SK-N-SH (cell line): ENCODE data around the gene PRPH. TPM values are rescaled to one million over a fixed set of nuclear protein-coding genes. Genes with fewer than 3 reads are reported as not detected.
"Not testable (repeated sequence)": the region's sequence is repeated elsewhere in the genome, so short reads cannot be mapped to it uniquely, and the experiment has no call there.

Experiments used
- CTCF ChIA-PET: fragments of 300-600, 350-600 bp; formaldehyde crosslinking; extraction: SDS; loops from one replicate; lab custom pipeline; 2021; lab: Yijun Ruan, JAX
- POLR2A ChIA-PET: fragments of 350-600 bp; sonication (Branson Sonifier 250); formaldehyde crosslinking; extraction: SDS; loops from one replicate; lab custom pipeline; 2020; ENCODE audit warnings: antibody characterized with exemption, inconsistent platforms; lab: Yijun Ruan, JAX
- DNase-seq: peaks from one replicate; pipeline ENCODE4 v3.0.0; 2012
- H2AFZ ChIP-seq: fragments of 200-600 bp; sonication (generic); 2 replicates; pipeline ENCODE4 v1.8.1; 2016; ENCODE audit warnings: antibody characterized with exemption, mild to moderate bottlenecking, low read depth
- H3F3A ChIP-seq: fragments of 200-600 bp; sonication (generic); replicated peaks from 2 replicates; pipeline ENCODE3; 2016; ENCODE audit warnings: antibody characterized with exemption, mild to moderate bottlenecking; ENCODE audit not compliant: insufficient read depth
- H3K27ac ChIP-seq, 2 experiments: fragments of 200-500 bp in 1 of 2; fragments of 200-600 bp in 1 of 2; sonication (Bioruptor generic) in 1 of 2; sonication (generic), shearing (Covaris generic) in 1 of 2; 2 replicates each; pipeline versions ENCODE4 v1.5.1 to v1.6.1; 2014 to 2016; ENCODE audit warnings: low read depth in 2 of 2, inconsistent platforms in 1 of 2, low read length in 1 of 2, mild to moderate bottlenecking in 1 of 2, mixed read lengths in 1 of 2
- H3K27me3 ChIP-seq: fragments of 200-600 bp; sonication (generic), shearing (Covaris generic); 2 replicates; pipeline ENCODE4 v1.6.1; 2016; ENCODE audit warnings: mixed run types; ENCODE audit not compliant: insufficient read depth
- H3K36me3 ChIP-seq, 2 experiments: fragments of 200-500 bp in 1 of 2; fragments of 200-600 bp in 1 of 2; sonication (Bioruptor generic) in 1 of 2; sonication (generic) in 1 of 2; replicated peaks in 1 of 2; 2 replicates each; pipeline versions ENCODE3 to v1.5.1; 2014 to 2016; ENCODE audit warnings: low read length in 1 of 2, mild to moderate bottlenecking in 1 of 2; ENCODE audit not compliant: insufficient read depth in 2 of 2, control insufficient read depth in 1 of 2
- H3K4me1 ChIP-seq, 2 experiments: fragments of 200-500 bp in 1 of 2; fragments of 200-600 bp in 1 of 2; sonication (Bioruptor generic) in 1 of 2; sonication (generic), shearing (Covaris generic) in 1 of 2; 2 replicates each; pipeline versions ENCODE4 v1.5.1 to v1.6.1; 2014 to 2016; ENCODE audit warnings: low read depth in 1 of 2, low read length in 1 of 2, mixed run types in 1 of 2; ENCODE audit not compliant: insufficient read depth in 2 of 2, control insufficient read depth in 1 of 2
- H3K4me2 ChIP-seq: fragments of 200-600 bp; sonication (generic), shearing (Covaris generic); 2 replicates; pipeline ENCODE4 v1.6.1; 2017; ENCODE audit warnings: mixed run types
- H3K4me3 ChIP-seq, 2 experiments: fragments of 200-500 bp in 1 of 2; fragments of 200-600 bp in 1 of 2; sonication (Bioruptor generic) in 1 of 2; sonication (generic), shearing (Covaris generic) in 1 of 2; 2 replicates each; pipeline versions ENCODE4 v1.5.1 to v1.8.1; 2014 to 2016; ENCODE audit warnings: low read depth in 2 of 2, inconsistent platforms in 1 of 2, low read length in 1 of 2, mild to moderate bottlenecking in 1 of 2, mixed read lengths in 1 of 2, moderate library complexity in 1 of 2
- H3K79me2 ChIP-seq: fragments of 200-600 bp; sonication (generic); 2 replicates; pipeline ENCODE4 v1.8.1; 2017; ENCODE audit warnings: mild to moderate bottlenecking; ENCODE audit not compliant: insufficient read depth
- H3K9ac ChIP-seq: fragments of 200-600 bp; sonication (generic); 2 replicates; pipeline ENCODE4 v1.6.1; 2017; ENCODE audit warnings: mixed run types
- H3K9me2 ChIP-seq: fragments of 200-600 bp; sonication (generic); 2 replicates; pipeline ENCODE4 v1.6.1; 2017; ENCODE audit warnings: mixed run types
- H3K9me3 ChIP-seq: fragments of 200-600 bp; sonication (generic); 2 replicates; pipeline ENCODE4 v1.6.1; 2017; ENCODE audit warnings: mixed run types, mild to moderate bottlenecking, moderate library complexity
- H4K20me1 ChIP-seq: fragments of 200-600 bp; sonication (generic); 2 replicates; pipeline ENCODE4 v1.6.1; 2017; ENCODE audit warnings: mild to moderate bottlenecking, mixed run types; ENCODE audit not compliant: insufficient read depth
- CHD2 ChIP-seq: fragments of 150-350 bp; IDR thresholded peaks from 2 replicates; pipeline ENCODE4 v1.6.1; 2018; ENCODE audit warnings: low read length; ENCODE audit not compliant: partially characterized antibody
- ELF1 ChIP-seq: IDR thresholded peaks from 2 replicates; pipeline ENCODE4 v1.4.0; 2012
- FOSL2 ChIP-seq: IDR thresholded peaks from 2 replicates; pipeline ENCODE4 v1.4.0; 2012; ENCODE audit warnings: low read depth, mild to moderate bottlenecking, moderate library complexity, borderline replicate concordance
- FOXJ3 ChIP-seq: sonication (generic); formaldehyde crosslinking; IDR thresholded peaks from 2 replicates; pipeline ENCODE4 v1.5.1; 2020; ENCODE audit warnings: mild to moderate bottlenecking, missing genetic modification reagents
- FOXM1 ChIP-seq: IDR thresholded peaks from 2 replicates; pipeline ENCODE4 v1.4.0; 2012; ENCODE audit warnings: low read depth, mild to moderate bottlenecking
- MXI1 ChIP-seq: IDR thresholded peaks from 2 replicates; pipeline ENCODE4 v1.6.1; 2012; ENCODE audit warnings: mild to moderate bottlenecking, low read depth, low read length, improper control_type of control experiment
- SIN3A ChIP-seq: IDR thresholded peaks from 2 replicates; pipeline ENCODE4 v1.6.1; 2012; ENCODE audit warnings: low read depth, mild to moderate bottlenecking, low read length, moderate library complexity, borderline replicate concordance
- TAF1 ChIP-seq: IDR thresholded peaks from 2 replicates; pipeline ENCODE4 v1.6.1; 2012; ENCODE audit warnings: low read depth, mild to moderate bottlenecking, low read length, moderate library complexity, borderline replicate concordance
- YY1 ChIP-seq: IDR thresholded peaks from 2 replicates; pipeline ENCODE4 v1.4.0; 2012; ENCODE audit warnings: low read depth, mild to moderate bottlenecking
- WGBS: methylation state at CpG from one replicate; pipeline ENCODE4 v1.1.6; 2017; ENCODE audit warnings: low lambda C conversion rate; 5-methylcytosine and 5-hydroxymethylcytosine counted together
- polyA plus RNA-seq, 3 experiments: library from polyadenylated mRNA; depleted of rRNA; stranded (reverse); fragments of >200 nt; gene quantifications; 2 replicates each; pipeline ENCODE4 v1.2.3, GENCODE V29; 2012
- TF ChIP-seq, protein P1 (sequence below): IDR thresholded peaks from 2 replicates; pipeline ENCODE4 v1.4.0; 2012; ENCODE audit warnings: low read depth, borderline replicate concordance
- TF ChIP-seq, protein P2 (sequence below): IDR thresholded peaks from 2 replicates; pipeline ENCODE4 v1.4.0; 2012; ENCODE audit warnings: low read depth, borderline replicate concordance
- TF ChIP-seq, protein P3 (sequence below): fragments of 150-350 bp; IDR thresholded peaks from 2 replicates; pipeline ENCODE4 v1.6.1; 2016; ENCODE audit warnings: mild to moderate bottlenecking, low read depth, low read length

PRPH gene
- polyA plus RNA-seq, 1 of the 3 experiments (the other 2 are of a cell fraction), result 1.9 TPM

DNA sequence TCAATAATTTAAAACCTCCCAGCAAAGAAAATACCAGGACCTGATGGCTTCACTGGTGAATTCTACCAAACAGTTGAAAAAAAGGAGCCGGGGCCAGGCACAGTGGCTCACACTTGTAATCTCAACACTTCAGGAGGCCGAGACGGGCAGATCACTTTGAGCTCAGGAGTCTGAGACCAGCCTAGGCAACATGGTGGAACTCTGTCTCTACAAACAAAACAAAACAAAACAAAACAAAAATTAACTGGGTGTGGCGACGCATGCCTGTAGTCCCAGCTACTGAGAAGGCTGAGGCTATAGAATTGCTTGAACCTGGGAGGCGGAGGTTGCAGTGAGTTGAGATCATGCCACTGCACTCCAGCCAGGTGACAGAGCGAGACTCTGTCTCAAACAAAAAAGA, 14.4 kb downstream of the PRPH start:
- no peak overlapping the region for H3K4me3 ChIP-seq
- no peaks in the 10 kb centered on the region for H3K9me2 ChIP-seq
- no peak for DNase-seq
- whole genome bisulfite sequencing, result 89% methylated on average over 7 of the region's 7 CpGs
- H3K27ac ChIP-seq, result no peak overlapping the region
- ChIA-PET CTCF (interaction anchor here (0.7 to 1.0 kb wide), 3 partner anchors 22 to 419 kb away, joined by 3 to 4 read pairs (median 4); no protein-coding TSS in a partner anchor), POLR2A (no interaction called here)
- H3K4me1 ChIP-seq, result no peaks in the 10 kb centered on the region
- H3F3A ChIP-seq, result no peaks in the 10 kb centered on the region
- no peaks in the 10 kb centered on the region for H3K36me3 ChIP-seq
- H2AFZ ChIP-seq, result no peak overlapping the region
- H4K20me1 ChIP-seq, result no peaks in the 10 kb centered on the region
- no peak overlapping the region for H3K9ac ChIP-seq
- TF ChIP-seq ELF1 (no peak), TAF1 (no peak), CHD2 (no peak), MXI1 (no peak), YY1 (no peak), FOXJ3 (CRISPR knock-in tag) (no peak), FOSL2 (no peak), FOXM1 (no peak), SIN3A (no peak)
- TF ChIP-seq, protein P1, sequence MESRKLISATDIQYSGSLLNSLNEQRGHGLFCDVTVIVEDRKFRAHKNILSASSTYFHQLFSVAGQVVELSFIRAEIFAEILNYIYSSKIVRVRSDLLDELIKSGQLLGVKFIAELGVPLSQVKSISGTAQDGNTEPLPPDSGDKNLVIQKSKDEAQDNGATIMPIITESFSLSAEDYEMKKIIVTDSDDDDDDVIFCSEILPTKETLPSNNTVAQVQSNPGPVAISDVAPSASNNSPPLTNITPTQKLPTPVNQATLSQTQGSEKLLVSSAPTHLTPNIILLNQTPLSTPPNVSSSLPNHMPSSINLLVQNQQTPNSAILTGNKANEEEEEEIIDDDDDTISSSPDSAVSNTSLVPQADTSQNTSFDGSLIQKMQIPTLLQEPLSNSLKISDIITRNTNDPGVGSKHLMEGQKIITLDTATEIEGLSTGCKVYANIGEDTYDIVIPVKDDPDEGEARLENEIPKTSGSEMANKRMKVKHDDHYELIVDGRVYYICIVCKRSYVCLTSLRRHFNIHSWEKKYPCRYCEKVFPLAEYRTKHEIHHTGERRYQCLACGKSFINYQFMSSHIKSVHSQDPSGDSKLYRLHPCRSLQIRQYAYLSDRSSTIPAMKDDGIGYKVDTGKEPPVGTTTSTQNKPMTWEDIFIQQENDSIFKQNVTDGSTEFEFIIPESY, result no peak
- TF ChIP-seq, protein P2, sequence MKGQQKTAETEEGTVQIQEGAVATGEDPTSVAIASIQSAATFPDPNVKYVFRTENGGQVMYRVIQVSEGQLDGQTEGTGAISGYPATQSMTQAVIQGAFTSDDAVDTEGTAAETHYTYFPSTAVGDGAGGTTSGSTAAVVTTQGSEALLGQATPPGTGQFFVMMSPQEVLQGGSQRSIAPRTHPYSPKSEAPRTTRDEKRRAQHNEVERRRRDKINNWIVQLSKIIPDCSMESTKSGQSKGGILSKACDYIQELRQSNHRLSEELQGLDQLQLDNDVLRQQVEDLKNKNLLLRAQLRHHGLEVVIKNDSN, result no peak
- TF ChIP-seq, protein P3, sequence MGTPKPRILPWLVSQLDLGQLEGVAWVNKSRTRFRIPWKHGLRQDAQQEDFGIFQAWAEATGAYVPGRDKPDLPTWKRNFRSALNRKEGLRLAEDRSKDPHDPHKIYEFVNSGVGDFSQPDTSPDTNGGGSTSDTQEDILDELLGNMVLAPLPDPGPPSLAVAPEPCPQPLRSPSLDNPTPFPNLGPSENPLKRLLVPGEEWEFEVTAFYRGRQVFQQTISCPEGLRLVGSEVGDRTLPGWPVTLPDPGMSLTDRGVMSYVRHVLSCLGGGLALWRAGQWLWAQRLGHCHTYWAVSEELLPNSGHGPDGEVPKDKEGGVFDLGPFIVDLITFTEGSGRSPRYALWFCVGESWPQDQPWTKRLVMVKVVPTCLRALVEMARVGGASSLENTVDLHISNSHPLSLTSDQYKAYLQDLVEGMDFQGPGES, result no peak
- no peaks in the 10 kb centered on the region for H3K79me2 ChIP-seq
- H3K9me3 ChIP-seq, result no peaks in the 10 kb centered on the region
- H3K4me2 ChIP-seq, result no peak overlapping the region
- no peaks in the 10 kb centered on the region for H3K27me3 ChIP-seq

DNA sequence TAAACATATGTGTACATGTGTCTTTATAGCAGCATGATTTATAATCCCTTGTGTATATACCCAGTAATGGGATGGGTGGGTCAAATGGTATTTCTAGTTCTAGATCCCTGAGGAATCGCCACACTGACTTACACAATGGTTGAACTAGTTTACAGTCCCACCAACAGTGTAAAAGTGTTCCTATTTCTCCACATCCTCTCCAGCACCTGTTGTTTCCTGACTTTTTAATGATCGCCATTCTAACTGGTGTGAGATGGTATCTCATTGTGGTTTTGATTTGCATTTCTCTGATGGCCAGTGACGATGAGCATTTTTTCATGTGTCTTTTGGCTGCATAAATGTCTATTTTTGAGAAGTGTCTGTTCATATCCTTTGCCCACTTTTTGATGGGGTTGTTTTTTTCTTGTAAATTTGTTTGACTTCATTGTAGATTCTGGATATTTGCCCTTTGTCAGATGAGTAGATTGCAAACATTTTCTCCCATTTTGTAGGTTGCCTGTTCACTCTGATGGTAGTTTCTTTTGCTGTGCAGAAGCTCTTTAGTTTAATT, 15.6 kb downstream of the PRPH start:
- H3K9me3 ChIP-seq, CTCF ChIA-PET: not testable (repeated sequence)
- WGBS, result 44% methylated on average over 3 of the region's 3 CpGs

More for the DNA sequence above, 15.6 kb downstream of the PRPH start:
- H3K27me3 ChIP-seq, H3K9me2 ChIP-seq, H3F3A ChIP-seq, H3K4me2 ChIP-seq, H3K27ac ChIP-seq, H4K20me1 ChIP-seq, H3K79me2 ChIP-seq, H3K36me3 ChIP-seq, H3K4me3 ChIP-seq, POLR2A ChIA-PET, H3K9ac ChIP-seq, DNase-seq, H2AFZ ChIP-seq, H3K4me1 ChIP-seq: not testable (repeated sequence)
